ENCODE results near the gene ITPK1. TPM values are rescaled to one million over a fixed set of nuclear protein-coding genes. Genes with fewer than 3 reads are reported as not detected.

The ITPK1 gene
- polyA plus RNA-seq, 1 of the 3 experiments (the other 2 are of a cell fraction): 23.2 TPM

GRCh38 chr14:92971601-92972180 is 144.0 kb downstream of the ITPK1 start:
- Histone ChIP-seq H3K4me3 (ENCODE audit: low read depth in 2 of 2, low read length in 1 of 2) (no peak overlapping the region), H3K9ac (no peak overlapping the region), H3F3A (replicated peaks; ENCODE audit: insufficient read depth) (no peaks in the 10 kb centered on the region), H2AFZ (ENCODE audit: low read depth) (no peak overlapping the region), H3K9me2 (no peaks in the 10 kb centered on the region), H3K27me3 (ENCODE audit: insufficient read depth) (no peaks in the 10 kb centered on the region), H3K4me1 (ENCODE audit: control insufficient read depth in 1 of 2, insufficient read depth in 2 of 2, low read depth in 1 of 2, low read length in 1 of 2) (peaks cover 0 to 45% of the 10 kb centered on the region in 2 experiments; a peak in 1 of 4 replicates), H3K36me3 (replicated peaks in 1 of 2; ENCODE audit: control insufficient read depth in 1 of 2, insufficient read depth in 2 of 2, low read length in 1 of 2) (no peaks in the 10 kb centered on the region), H4K20me1 (ENCODE audit: insufficient read depth) (no peaks in the 10 kb centered on the region), H3K79me2 (ENCODE audit: insufficient read depth) (no peaks in the 10 kb centered on the region), H3K4me2 (no peak overlapping the region), H3K27ac (ENCODE audit: low read depth in 2 of 2, low read length in 1 of 2) (peak overlapping the region in 1 of 2 experiments; percentile 19; a peak in 1 of 4 replicates), H3K9me3 (no peaks in the 10 kb centered on the region)
- TF ChIP-seq SMC3 (IDR thresholded peaks at IDR 0.05; ENCODE audit: low read depth, low read length) (no peak), PBX3 (IDR thresholded peaks at IDR 0.05) (no peak), YY1 (IDR thresholded peaks at IDR 0.05; ENCODE audit: low read depth) (no peak), REST (IDR thresholded peaks at IDR 0.05; ENCODE audit: low read depth, low read length) (no peak), CTCF (IDR thresholded peaks at IDR 0.05) (no peak), CHD2 (IDR thresholded peaks at IDR 0.05; ENCODE audit: low read length, partially characterized antibody) (no peak), EP300 (IDR thresholded peaks at IDR 0.05; ENCODE audit: borderline replicate concordance in 1 of 2, low read depth in 1 of 2, low read length in 1 of 2) (no peak), GABPA (IDR thresholded peaks at IDR 0.05; ENCODE audit: low read depth) (no peak), JUND (IDR thresholded peaks at IDR 0.05) (no peak), RCOR1 (IDR thresholded peaks at IDR 0.05; ENCODE audit: low read length) (no peak), GATA2 (CRISPR knock-in tag; IDR thresholded peaks at IDR 0.05) (no peak), TAF1 (IDR thresholded peaks at IDR 0.05; ENCODE audit: borderline replicate concordance, low read depth, low read length) (no peak), FOSL2 (IDR thresholded peaks at IDR 0.05; ENCODE audit: borderline replicate concordance, low read depth) (no peak), SIN3A (IDR thresholded peaks at IDR 0.05; ENCODE audit: borderline replicate concordance, low read depth, low read length) (no peak), MXI1 (IDR thresholded peaks at IDR 0.05; ENCODE audit: low read depth, low read length) (no peak)
- POLR2A ChIA-PET: no interaction called here
- WGBS (ENCODE audit: low lambda C conversion rate): 94% methylated on average over 9 of the region's 16 CpGs
- CTCF ChIA-PET: interaction anchor here (1.1 to 3.1 kb wide), 4 partner anchors 19 to 161 kb away, joined by 3 to 10 read pairs (median 3); no protein-coding TSS in a partner anchor
- DNase-seq: no peak

Measured in SK-N-SH (cell line).